HG03060 (cell line): ENCODE results near the gene PGAP2.

Experiments
- ATAC-seq: cut with Tn5 transposase; IDR thresholded peaks from one replicate; pipeline ENCODE4 v1.9.1; 2021; ENCODE audit warnings: low read depth, moderate number of reproducible peaks; ENCODE audit not compliant: unreplicated experiment

The PGAP2 gene

GRCh38 chr11:3831378-3832239, 23.2 kb downstream of the PGAP2 start:
- ATAC-seq: no peak

- ATAC-seq: no peak
These were observed 24.5 kb downstream of the PGAP2 start for GRCh38 chr11:3832816-3833215.

GRCh38 chr11:3833449-3833848, 25.1 kb downstream of the PGAP2 start:
- ATAC-seq: no peak

- ATAC-seq: no peak
These were observed 25.9 kb downstream of the PGAP2 start for GRCh38 chr11:3834349-3834663.

- no peak for ATAC-seq
These were observed 26.5 kb downstream of the PGAP2 start for GRCh38 chr11:3834664-3835461.

- no peak for ATAC-seq
These were observed 27.4 kb downstream of the PGAP2 start for GRCh38 chr11:3835751-3836150.

- ATAC-seq: no peak
These were observed 28.5 kb downstream of the PGAP2 start for GRCh38 chr11:3836903-3837302.

GRCh38 chr11:3837793-3838192, 29.4 kb downstream of the PGAP2 start:
- no peak for ATAC-seq

GRCh38 chr11:3838504-3838903, 30.1 kb downstream of the PGAP2 start:
- ATAC-seq: no peak

- no peak for ATAC-seq
These were observed 31.9 kb downstream of the PGAP2 start for GRCh38 chr11:3840004-3840869.

GRCh38 chr11:3840870-3841425, 32.6 kb downstream of the PGAP2 start, which contains the start of gene RHOG:
Gene RHOG (minus strand): TSS chr11:3840959. CDS start chr11:3828138, 12,821 bp downstream.
- no peak for ATAC-seq

GRCh38 chr11:3841426-3842350, 33.3 kb downstream of the PGAP2 start:
- peak; percentile 50 for ATAC-seq

GRCh38 chr11:3843326-3843725, 35.0 kb downstream of the PGAP2 start:
- ATAC-seq: no peak

- ATAC-seq: no peak
These were observed 36.9 kb downstream of the PGAP2 start for GRCh38 chr11:3845246-3845645.

- no peak for ATAC-seq
These were observed 37.3 kb downstream of the PGAP2 start for GRCh38 chr11:3845670-3846069.

GRCh38 chr11:3849297-3849874, 41.0 kb downstream of the PGAP2 start:
- ATAC-seq: no peak

GRCh38 chr11:3853545-3853842, 45.1 kb downstream of the PGAP2 start:
- ATAC-seq: no peak

GRCh38 chr11:3853899-3854659, 45.7 kb downstream of the PGAP2 start:
- ATAC-seq: peak; percentile 34

GRCh38 chr11:3854660-3854976, 46.3 kb downstream of the PGAP2 start:
- no peak for ATAC-seq
